MM.1S (cell line): ENCODE data around the gene ATP6V0B.

Experiments used
- DNase-seq: peaks from one replicate; pipeline ENCODE4 v3.0.0-alpha.2; 2015
- H2AFZ ChIP-seq: fragments of 300-600 bp; sonication (generic); 2 replicates; pipeline ENCODE4 v1.6.0; 2016; ENCODE audit warnings: antibody characterized with exemption, low read length
- H3F3A ChIP-seq: fragments of 300-600 bp; sonication (generic); 2 replicates; pipeline ENCODE4 v1.6.1; 2016; ENCODE audit warnings: mild to moderate bottlenecking, antibody characterized with exemption, low read length, moderate library complexity, mixed read lengths; ENCODE audit not compliant: insufficient read depth
- H3K27ac ChIP-seq: fragments of 300-600 bp; sonication (generic); 2 replicates; pipeline ENCODE4 v1.5.1; 2016; ENCODE audit warnings: mild to moderate bottlenecking, low read length
- H3K27me3 ChIP-seq: fragments of 300-600 bp; sonication (generic); replicated peaks from 2 replicates; pipeline ENCODE4 v1.6.0; 2016; ENCODE audit warnings: low read length; ENCODE audit not compliant: insufficient read depth
- H3K36me3 ChIP-seq: fragments of 300-600 bp; sonication (generic); replicated peaks from 2 replicates; pipeline ENCODE4 v1.6.1; 2016; ENCODE audit warnings: mild to moderate bottlenecking, low read length, mixed read lengths; ENCODE audit not compliant: insufficient read depth
- H3K4me1 ChIP-seq: fragments of 300-600 bp; sonication (generic); 2 replicates; pipeline ENCODE4 v1.6.1; 2016; ENCODE audit warnings: low read length, mixed read lengths
- H3K4me2 ChIP-seq: fragments of 300-600 bp; sonication (generic); 2 replicates; pipeline ENCODE4 v1.6.0; 2016; ENCODE audit warnings: low read depth, low read length
- H3K4me3 ChIP-seq: fragments of 300-600 bp; sonication (generic); 2 replicates; pipeline ENCODE4 v1.5.1; 2016; ENCODE audit warnings: low read length, mixed read lengths
- H3K79me2 ChIP-seq: fragments of 300-600 bp; sonication (generic); 2 replicates; pipeline ENCODE4 v1.6.1; 2016; ENCODE audit warnings: mixed run types, low read length, mixed read lengths
- H3K9ac ChIP-seq: fragments of 300-600 bp; sonication (generic); 2 replicates; pipeline ENCODE4 v1.6.1; 2016; ENCODE audit warnings: low read length, mixed read lengths
- H3K9me2 ChIP-seq: fragments of 300-600 bp; sonication (generic); replicated peaks from 2 replicates; pipeline ENCODE4 v1.6.1; 2016; ENCODE audit warnings: mild to moderate bottlenecking, low read length, mixed read lengths; ENCODE audit not compliant: insufficient read depth
- H3K9me3 ChIP-seq: fragments of 300-600 bp; sonication (generic); replicated peaks from 2 replicates; pipeline ENCODE4 v1.6.1; 2016; ENCODE audit warnings: mild to moderate bottlenecking, low read length, mixed read lengths; ENCODE audit not compliant: insufficient read depth
- H4K20me1 ChIP-seq: fragments of 300-600 bp; sonication (generic); 2 replicates; pipeline ENCODE4 v1.6.1; 2016; ENCODE audit warnings: mild to moderate bottlenecking, low read length, moderate library complexity, mixed read lengths; ENCODE audit not compliant: insufficient read depth
- EZH2 ChIP-seq: fragments of 300-600 bp; sonication (generic); optimal IDR thresholded peaks from 2 replicates; pipeline ENCODE3; 2017; ENCODE audit warnings: low read depth, mild to moderate bottlenecking, antibody characterized with exemption, low read length, mixed read lengths
- EZH2phosphoT487 ChIP-seq: fragments of 300-600 bp; sonication (generic); IDR thresholded peaks from 2 replicates; pipeline ENCODE4 v1.6.1; 2018; ENCODE audit warnings: antibody characterized with exemption, low read length
- TF ChIP-seq, protein P1 (sequence below): fragments of 300-600 bp; sonication (generic); IDR thresholded peaks from 2 replicates; pipeline ENCODE4 v1.5.1; 2016; ENCODE audit warnings: antibody characterized with exemption, low read length, mixed read lengths

Gene ATP6V0B

DNA sequence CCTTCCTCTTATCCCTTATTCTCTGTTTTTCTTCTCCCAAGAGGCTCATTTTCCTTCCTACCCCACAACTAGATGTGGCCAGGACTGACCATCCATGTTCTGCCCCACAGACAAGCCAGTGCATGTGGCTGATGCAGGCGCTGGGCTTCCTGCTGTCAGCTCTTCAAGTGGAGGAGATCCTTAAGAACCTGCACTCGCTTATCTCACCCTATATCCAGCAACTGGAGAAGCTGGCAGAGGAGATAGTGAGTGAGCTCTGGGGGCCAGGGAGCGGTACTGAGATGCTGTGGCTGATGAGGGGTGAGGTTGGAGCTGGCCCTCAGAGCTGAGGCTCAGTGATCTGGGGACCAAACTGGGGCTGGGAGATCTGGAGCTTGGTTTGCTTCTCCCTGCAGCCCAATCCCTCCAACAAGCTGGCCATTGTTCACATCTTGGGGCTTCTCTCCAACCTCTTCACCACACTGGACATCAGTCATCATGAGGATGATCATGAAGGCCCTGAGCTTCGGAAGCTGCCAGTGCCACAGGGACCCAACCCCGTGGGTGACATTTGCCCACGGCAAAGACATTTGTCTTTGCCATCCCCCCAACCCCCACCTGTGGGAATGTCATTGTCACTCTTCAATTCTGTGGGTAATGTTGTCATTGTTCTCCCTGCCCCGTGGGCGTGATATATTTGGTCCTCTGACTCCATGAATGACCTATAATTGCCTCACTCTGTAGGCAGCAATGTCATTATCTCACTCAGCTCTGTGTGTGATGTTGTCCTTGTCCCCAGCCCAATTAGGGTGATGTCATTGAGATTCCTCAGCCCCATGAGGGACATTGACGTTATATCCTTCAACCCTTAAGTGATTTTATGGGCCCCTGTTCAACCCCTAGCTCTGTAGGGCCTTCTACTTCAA is 16.2 kb upstream of the ATP6V0B start:
- Histone ChIP-seq H3K4me2 (no peak overlapping the region), H3K27me3 (no peaks in the 10 kb centered on the region), H3K9me3 (no peaks in the 10 kb centered on the region), H3K4me3 (no peak overlapping the region), H3K9me2 (no peaks in the 10 kb centered on the region), H3K27ac (no peak overlapping the region), H4K20me1 (no peaks in the 10 kb centered on the region), H2AFZ (no peak overlapping the region), H3K79me2 (no peaks in the 10 kb centered on the region), H3F3A (no peaks in the 10 kb centered on the region; the same call in 1 of the 2 replicates), H3K9ac (no peak overlapping the region), H3K4me1 (no peaks in the 10 kb centered on the region), H3K36me3 (no peaks in the 10 kb centered on the region)
- no peak for DNase-seq
- TF ChIP-seq EZH2phosphoT487 (no peak), EZH2 (no peak)
- TF ChIP-seq, protein P1, sequence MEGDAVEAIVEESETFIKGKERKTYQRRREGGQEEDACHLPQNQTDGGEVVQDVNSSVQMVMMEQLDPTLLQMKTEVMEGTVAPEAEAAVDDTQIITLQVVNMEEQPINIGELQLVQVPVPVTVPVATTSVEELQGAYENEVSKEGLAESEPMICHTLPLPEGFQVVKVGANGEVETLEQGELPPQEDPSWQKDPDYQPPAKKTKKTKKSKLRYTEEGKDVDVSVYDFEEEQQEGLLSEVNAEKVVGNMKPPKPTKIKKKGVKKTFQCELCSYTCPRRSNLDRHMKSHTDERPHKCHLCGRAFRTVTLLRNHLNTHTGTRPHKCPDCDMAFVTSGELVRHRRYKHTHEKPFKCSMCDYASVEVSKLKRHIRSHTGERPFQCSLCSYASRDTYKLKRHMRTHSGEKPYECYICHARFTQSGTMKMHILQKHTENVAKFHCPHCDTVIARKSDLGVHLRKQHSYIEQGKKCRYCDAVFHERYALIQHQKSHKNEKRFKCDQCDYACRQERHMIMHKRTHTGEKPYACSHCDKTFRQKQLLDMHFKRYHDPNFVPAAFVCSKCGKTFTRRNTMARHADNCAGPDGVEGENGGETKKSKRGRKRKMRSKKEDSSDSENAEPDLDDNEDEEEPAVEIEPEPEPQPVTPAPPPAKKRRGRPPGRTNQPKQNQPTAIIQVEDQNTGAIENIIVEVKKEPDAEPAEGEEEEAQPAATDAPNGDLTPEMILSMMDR: no peak

- Histone ChIP-seq H3K36me3 (no peaks in the 10 kb centered on the region), H3K27ac (no peak overlapping the region), H3K79me2 (no peaks in the 10 kb centered on the region), H4K20me1 (no peaks in the 10 kb centered on the region), H3K9me2 (no peaks in the 10 kb centered on the region), H3K4me1 (no peaks in the 10 kb centered on the region), H3K27me3 (no peaks in the 10 kb centered on the region), H3K4me2 (no peak overlapping the region), H3F3A (no peaks in the 10 kb centered on the region; the same call in 1 of the 2 replicates), H3K4me3 (no peak overlapping the region), H3K9me3 (no peaks in the 10 kb centered on the region), H3K9ac (no peak overlapping the region), H2AFZ (no peak overlapping the region)
- DNase-seq: no peak
- TF ChIP-seq EZH2phosphoT487 (no peak), EZH2 (no peak)
- TF ChIP-seq, protein P1: no peak
These were observed 14.0 kb upstream of the ATP6V0B start for GRCh38 chr1:43960798-43961197.

DNA sequence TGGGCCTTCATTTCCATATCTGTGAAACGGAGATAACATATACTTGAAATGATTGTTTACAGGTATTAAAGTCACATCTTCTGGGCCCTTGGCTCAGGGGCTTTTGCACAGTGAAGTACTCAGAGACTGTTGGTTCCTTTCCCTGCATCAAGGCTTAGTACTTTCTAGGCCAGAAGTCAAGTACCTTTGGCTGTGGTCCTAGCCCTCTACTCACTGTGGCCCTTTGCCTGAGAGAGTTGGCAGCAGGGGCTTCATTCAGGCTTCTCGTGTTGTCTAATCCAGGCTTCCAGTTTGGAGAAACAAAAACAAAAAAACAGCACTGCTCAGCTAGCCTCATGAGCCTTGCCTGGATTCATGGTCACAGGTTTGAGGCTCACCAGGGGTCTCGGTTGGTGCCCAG is 13.1 kb upstream of the ATP6V0B start:
- TF ChIP-seq, protein P1: no peak
- no peak for TF ChIP-seq EZH2
- no peak for TF ChIP-seq EZH2phosphoT487
- Histone ChIP-seq H3K4me3 (no peak overlapping the region), H3K9me3 (no peaks in the 10 kb centered on the region), H3K9ac (no peak overlapping the region), H3K79me2 (no peaks in the 10 kb centered on the region), H4K20me1 (no peaks in the 10 kb centered on the region), H3K4me1 (no peaks in the 10 kb centered on the region), H3K27me3 (no peaks in the 10 kb centered on the region), H3K27ac (no peak overlapping the region), H2AFZ (no peak overlapping the region), H3K9me2 (no peaks in the 10 kb centered on the region), H3K36me3 (no peaks in the 10 kb centered on the region), H3F3A (no peaks in the 10 kb centered on the region; the same call in 1 of the 2 replicates), H3K4me2 (no peak overlapping the region)
- DNase-seq: no peak
